HCT116 (cell line): Measurements from ENCODE around the gene KRT78. TPM values are rescaled to one million over a fixed set of nuclear protein-coding genes. Genes with fewer than 3 reads are reported as not detected.

Source experiments
- ATAC-seq: fragments of 200-7000 bp; cut with Tn5 transposase; 2 replicates; pipeline ENCODE4 v1.9.1; 2020; ENCODE audit warnings: mild to moderate bottlenecking, moderate library complexity
- BruUV-seq: library from RNA; stranded (reverse); fragments of 400-500 nt; replicated peaks from 2 replicates; lab custom pipeline; 2021; lab: Mats Ljungman, UMichigan
- CTCF ChIA-PET: fragments of 300-600 bp; sonication (Branson Sonifier 250); formaldehyde crosslinking; loops from one replicate; lab custom pipeline; 2021; ENCODE audit warnings: antibody characterized with exemption; lab: Charles Lee
- POLR2A ChIA-PET: fragments of 300-600, 350-600 bp; sonication (Branson Sonifier 250); formaldehyde crosslinking; loops from one replicate; lab custom pipeline; 2021; ENCODE audit warnings: antibody characterized with exemption; lab: Charles Lee
- RAD21 ChIA-PET, 2 experiments: fragments of 300-600 bp; sonication (Branson Sonifier 250); formaldehyde crosslinking; loops; one replicate each; lab custom pipeline; 2023; ENCODE audit warnings: low total read pairs in 2 of 2; ENCODE audit not compliant: uncharacterized antibody in 2 of 2, unreplicated experiment in 2 of 2, low non-redundant PET in 1 of 2; lab: Charles Lee
- DNase-seq: peaks from one replicate; pipeline ENCODE4 v3.0.0-alpha.2; 2010; ENCODE audit warnings: low read depth, low spot score
- H2AFZ ChIP-seq: fragments of 200-600 bp; shearing (Covaris generic), sonication (generic); 2 replicates; pipeline ENCODE4 v1.6.1; 2017; ENCODE audit warnings: low read depth, mixed run types, mixed read lengths, antibody characterized with exemption, low read length; ENCODE audit not compliant: poor library complexity, severe bottlenecking
- H3K27ac ChIP-seq: 2 replicates; pipeline ENCODE4 v1.5.1; 2012; ENCODE audit warnings: low read depth, low read length
- H3K27me3 ChIP-seq: fragments of 200-600 bp; sonication (generic); 2 replicates; pipeline ENCODE4 v1.6.1; 2016; ENCODE audit warnings: mixed run types, low read length, mixed read lengths; ENCODE audit not compliant: insufficient read depth
- H3K36me3 ChIP-seq, 2 experiments: fragments of 200-500 bp in 1 of 2; fragments of 200-600 bp in 1 of 2; sonication (Bioruptor generic) in 1 of 2; sonication (generic) in 1 of 2; 2 replicates each; pipeline versions ENCODE4 v1.5.1 to v1.6.1; 2014 to 2016; ENCODE audit warnings: low read length in 2 of 2, inconsistent platforms in 1 of 2, mixed read lengths in 1 of 2, mixed run types in 1 of 2; ENCODE audit not compliant: insufficient read depth in 2 of 2, control insufficient read depth in 1 of 2
- H3K4me1 ChIP-seq, 2 experiments: fragments of 200-600 bp in 1 of 2; sonication (generic) in 1 of 2; 2 replicates each; pipeline versions ENCODE4 v1.5.1 to v1.6.1; 2012 to 2017; ENCODE audit warnings: low read length in 2 of 2, inconsistent platforms in 1 of 2, mild to moderate bottlenecking in 1 of 2, mixed read lengths in 1 of 2, mixed run types in 1 of 2, moderate library complexity in 1 of 2; ENCODE audit not compliant: insufficient read depth in 2 of 2, control insufficient read depth in 1 of 2
- H3K4me2 ChIP-seq: fragments of 200-600 bp; sonication (generic); 2 replicates; pipeline ENCODE4 v1.6.1; 2017; ENCODE audit warnings: mixed run types, low read length, mixed read lengths
- H3K4me3 ChIP-seq, 2 experiments: fragments of 200-600 bp in 1 of 2; sonication (generic) in 1 of 2; replicated peaks in 1 of 2; 2 replicates each; pipeline ENCODE4 v1.5.1; 2011 to 2016; ENCODE audit warnings: low read length in 2 of 2, control low read depth in 1 of 2, low read depth in 1 of 2, mild to moderate bottlenecking in 1 of 2, mixed read lengths in 1 of 2, mixed run types in 1 of 2
- H3K79me2 ChIP-seq: fragments of 200-600 bp; sonication (generic); 2 replicates; pipeline ENCODE4 v1.6.1; 2017; ENCODE audit warnings: mild to moderate bottlenecking, mixed run types, low read length, moderate library complexity, mixed read lengths; ENCODE audit not compliant: insufficient read depth
- H3K9ac ChIP-seq: fragments of 200-600 bp; sonication (generic); 2 replicates; pipeline ENCODE4 v1.6.1; 2016; ENCODE audit warnings: low read length, mixed read lengths
- H3K9me2 ChIP-seq: fragments of 200-600 bp; sonication (generic), shearing (Covaris generic); 2 replicates; pipeline ENCODE4 v1.6.1; 2017; ENCODE audit warnings: mixed run types, mild to moderate bottlenecking, moderate library complexity; ENCODE audit not compliant: insufficient read depth
- H3K9me3 ChIP-seq, 2 experiments: fragments of 200-500 bp in 1 of 2; fragments of 200-600 bp in 1 of 2; sonication (Bioruptor generic) in 1 of 2; sonication (generic) in 1 of 2; 2 replicates each; pipeline ENCODE4 v1.6.1; 2014 to 2017; ENCODE audit warnings: low read length in 2 of 2, mixed read lengths in 2 of 2, inconsistent platforms in 1 of 2, low read depth in 1 of 2, mild to moderate bottlenecking in 1 of 2, mixed run types in 1 of 2, moderate library complexity in 1 of 2; ENCODE audit not compliant: control insufficient read depth in 1 of 2, insufficient read depth in 1 of 2
- H4K20me1 ChIP-seq: fragments of 200-600 bp; sonication (generic), shearing (Covaris generic); 2 replicates; pipeline ENCODE4 v1.6.1; 2017; ENCODE audit warnings: mixed run types, mild to moderate bottlenecking, moderate library complexity; ENCODE audit not compliant: insufficient read depth
- CBX3 ChIP-seq: IDR thresholded peaks from 2 replicates; pipeline ENCODE4 v1.6.1; 2012; ENCODE audit warnings: low read depth
- CEBPB ChIP-seq: IDR thresholded peaks from 2 replicates; pipeline ENCODE4 v1.6.1; 2012; ENCODE audit warnings: low read depth
- EZH2 ChIP-seq: fragments of 200-600 bp; sonication (generic); IDR thresholded peaks from 2 replicates; pipeline ENCODE4 v1.6.1; 2017; ENCODE audit warnings: antibody characterized with exemption, mixed run types
- JUND ChIP-seq: IDR thresholded peaks from 2 replicates; pipeline ENCODE4 v1.6.1; 2012
- SRF ChIP-seq: IDR thresholded peaks from 2 replicates; pipeline ENCODE4 v1.6.1; 2012; ENCODE audit warnings: low read depth
- ZBTB33 ChIP-seq: IDR thresholded peaks from 2 replicates; pipeline ENCODE4 v1.6.1; 2011; ENCODE audit warnings: mild to moderate bottlenecking, low read length, moderate library complexity; ENCODE audit not compliant: insufficient replicate concordance; ENCODE audit errors: extremely low read depth
- intact Hi-C: fragments of 100-400 bp; cut with micrococcal nuclease; formaldehyde crosslinking; loops from 2 replicates; pipeline ENCODE4 v1.10.0; 2022
- total RNA-seq: library from RNA; stranded (reverse); gene quantifications from one replicate; pipeline ENCODE4 v1.2.1, GENCODE V29; 2021; ENCODE audit not compliant: unreplicated experiment
- TF ChIP-seq, protein P1 (sequence below): IDR thresholded peaks from 2 replicates; pipeline ENCODE4 v1.6.1; 2012
- TF ChIP-seq, protein P2 (sequence below): IDR thresholded peaks from 2 replicates; pipeline ENCODE4 v1.6.1; 2012; ENCODE audit warnings: low read depth

KRT78 gene
- total RNA-seq, 1 experiment from 2014 or later = not detected

DNA sequence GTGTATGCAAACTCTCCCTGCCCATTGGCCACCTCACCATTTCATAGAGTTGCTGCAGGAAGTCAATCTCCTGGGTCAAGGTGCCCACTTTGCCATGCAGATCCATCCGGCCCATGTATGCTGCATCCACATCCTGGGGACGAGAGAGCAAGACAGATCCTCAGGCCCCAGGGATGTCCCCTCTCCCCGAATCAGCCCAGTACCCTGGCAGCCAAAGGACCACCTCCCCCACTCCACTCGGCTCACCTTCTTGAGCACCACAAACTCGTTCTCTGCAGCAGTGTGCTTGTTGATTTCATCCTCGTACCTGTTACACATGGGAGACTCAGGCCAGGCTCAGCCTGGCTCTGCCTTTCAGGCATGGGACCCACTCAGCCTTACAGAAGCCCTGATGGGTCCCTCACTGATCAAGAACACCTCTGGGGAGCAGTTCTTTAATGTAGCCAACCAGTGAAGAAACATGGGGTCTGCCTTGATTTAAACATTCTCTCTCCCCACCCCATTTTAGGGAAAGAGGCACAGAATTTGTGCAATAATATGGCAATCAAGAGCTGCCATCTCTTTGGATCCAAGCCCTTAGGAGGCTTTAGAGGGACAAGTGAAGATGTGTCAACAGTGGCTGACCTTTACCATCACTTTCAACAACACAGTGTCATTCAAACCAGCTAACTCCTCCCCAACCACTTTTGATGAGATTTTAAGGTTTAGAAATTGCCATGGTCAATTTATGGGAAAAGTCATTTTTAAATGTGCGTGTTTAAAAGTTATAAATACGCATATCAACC lies 18.6 kb downstream of the KRT78 start:
- no peaks in the 10 kb centered on the region for H3K9me3 ChIP-seq
- no peak overlapping the region for H3K27ac ChIP-seq
- no peaks in the 10 kb centered on the region for H3K4me1 ChIP-seq
- ATAC-seq = no peak
- ChIA-PET RAD21 (no interaction called here), POLR2A (no interaction called here), CTCF (interaction anchor here (1.2 kb wide), 1 partner anchor 683 kb away, joined by 3 read pairs; no protein-coding TSS in a partner anchor)
- no peaks in the 10 kb centered on the region for H3K9me2 ChIP-seq
- H3K36me3 ChIP-seq = no peaks in the 10 kb centered on the region
- no peak for DNase-seq
- TF ChIP-seq CBX3 = no peak
- TF ChIP-seq, protein P1, sequence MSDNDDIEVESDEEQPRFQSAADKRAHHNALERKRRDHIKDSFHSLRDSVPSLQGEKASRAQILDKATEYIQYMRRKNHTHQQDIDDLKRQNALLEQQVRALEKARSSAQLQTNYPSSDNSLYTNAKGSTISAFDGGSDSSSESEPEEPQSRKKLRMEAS = no peak
- TF ChIP-seq CEBPB = no peak
- no peak for TF ChIP-seq ZBTB33
- TF ChIP-seq, protein P2, sequence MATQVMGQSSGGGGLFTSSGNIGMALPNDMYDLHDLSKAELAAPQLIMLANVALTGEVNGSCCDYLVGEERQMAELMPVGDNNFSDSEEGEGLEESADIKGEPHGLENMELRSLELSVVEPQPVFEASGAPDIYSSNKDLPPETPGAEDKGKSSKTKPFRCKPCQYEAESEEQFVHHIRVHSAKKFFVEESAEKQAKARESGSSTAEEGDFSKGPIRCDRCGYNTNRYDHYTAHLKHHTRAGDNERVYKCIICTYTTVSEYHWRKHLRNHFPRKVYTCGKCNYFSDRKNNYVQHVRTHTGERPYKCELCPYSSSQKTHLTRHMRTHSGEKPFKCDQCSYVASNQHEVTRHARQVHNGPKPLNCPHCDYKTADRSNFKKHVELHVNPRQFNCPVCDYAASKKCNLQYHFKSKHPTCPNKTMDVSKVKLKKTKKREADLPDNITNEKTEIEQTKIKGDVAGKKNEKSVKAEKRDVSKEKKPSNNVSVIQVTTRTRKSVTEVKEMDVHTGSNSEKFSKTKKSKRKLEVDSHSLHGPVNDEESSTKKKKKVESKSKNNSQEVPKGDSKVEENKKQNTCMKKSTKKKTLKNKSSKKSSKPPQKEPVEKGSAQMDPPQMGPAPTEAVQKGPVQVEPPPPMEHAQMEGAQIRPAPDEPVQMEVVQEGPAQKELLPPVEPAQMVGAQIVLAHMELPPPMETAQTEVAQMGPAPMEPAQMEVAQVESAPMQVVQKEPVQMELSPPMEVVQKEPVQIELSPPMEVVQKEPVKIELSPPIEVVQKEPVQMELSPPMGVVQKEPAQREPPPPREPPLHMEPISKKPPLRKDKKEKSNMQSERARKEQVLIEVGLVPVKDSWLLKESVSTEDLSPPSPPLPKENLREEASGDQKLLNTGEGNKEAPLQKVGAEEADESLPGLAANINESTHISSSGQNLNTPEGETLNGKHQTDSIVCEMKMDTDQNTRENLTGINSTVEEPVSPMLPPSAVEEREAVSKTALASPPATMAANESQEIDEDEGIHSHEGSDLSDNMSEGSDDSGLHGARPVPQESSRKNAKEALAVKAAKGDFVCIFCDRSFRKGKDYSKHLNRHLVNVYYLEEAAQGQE = no peak
- no peak for TF ChIP-seq SRF
- TF ChIP-seq EZH2 = no peak
- no peak for TF ChIP-seq JUND
- no peaks in the 10 kb centered on the region for H3K27me3 ChIP-seq
- H3K9ac ChIP-seq = no peak overlapping the region
- BruUV-seq = no TSS peak
- H2AFZ ChIP-seq = no peak overlapping the region
- no peak overlapping the region for H3K4me2 ChIP-seq
- no peaks in the 10 kb centered on the region for H3K79me2 ChIP-seq
- no peaks in the 10 kb centered on the region for H4K20me1 ChIP-seq
- intact Hi-C loops = no loop called here
- H3K4me3 ChIP-seq = no peak overlapping the region
